Activated CD4-positive, alpha-beta memory T cell treated with anti-CD3 and anti-CD28 coated beads for 36 hours (primary cell): ENCODE data around the gene ZNF514. TPM values are rescaled to one million over a fixed set of nuclear protein-coding genes. Genes with fewer than 3 reads are reported as not detected.

Experiments used
- CTCF ChIA-PET: fragments of 350-600 bp; sonication (Branson Sonifier 250); formaldehyde crosslinking; loops from one replicate; lab custom pipeline; 2021; ENCODE audit warnings: antibody characterized with exemption, inconsistent platforms; lab: Charles Lee
- POLR2A ChIA-PET: fragments of 350-600 bp; sonication (Branson Sonifier 250); formaldehyde crosslinking; loops from one replicate; lab custom pipeline; 2021; ENCODE audit warnings: antibody characterized with exemption; lab: Charles Lee
- DNase-seq: peaks from one replicate; pipeline ENCODE4 v3.0.0-alpha.2; 2020
- H3K27ac Mint-ChIP-seq: one replicate; pipeline ENCODE4 v1.8.0; 2021; ENCODE audit warnings: mixed read lengths
- H3K27me3 Mint-ChIP-seq: one replicate; pipeline ENCODE4 v1.8.0; 2021; ENCODE audit warnings: mixed read lengths
- H3K36me3 Mint-ChIP-seq: one replicate; pipeline ENCODE4 v1.8.0; 2021; ENCODE audit warnings: mixed read lengths
- H3K4me1 Mint-ChIP-seq: one replicate; pipeline ENCODE4 v1.8.0; 2021; ENCODE audit warnings: low read depth, mixed read lengths
- H3K4me3 Mint-ChIP-seq: one replicate; pipeline ENCODE4 v1.8.0; 2021; ENCODE audit warnings: mild to moderate bottlenecking, mixed read lengths
- H3K9me3 Mint-ChIP-seq: one replicate; pipeline ENCODE4 v1.8.0; 2021; ENCODE audit warnings: mixed read lengths
- intact Hi-C: fragments of 100-400 bp; cut with micrococcal nuclease; formaldehyde crosslinking; loops from one replicate; pipeline ENCODE4 v1.15.1; 2023
- total RNA-seq, 2 experiments: library from RNA; stranded (reverse); gene quantifications; one replicate each; pipeline ENCODE4 v1.2.3, GENCODE V29; 2021

The ZNF514 gene
- total RNA-seq, 2 experiments from 2014 or later, result 10.8 to 11.6 TPM

GRCh38 chr2:95174031-95174542 is 14.4 kb upstream of the ZNF514 start:
- CTCF ChIA-PET, result no interaction called here
- POLR2A ChIA-PET, result no interaction called here
- no peak overlapping the region for H3K27ac Mint-ChIP-seq

GRCh38 chr2:95171902-95172301 is 12.3 kb upstream of the ZNF514 start:
- no peaks in the 10 kb centered on the region for H3K9me3 Mint-ChIP-seq
- H3K27me3 Mint-ChIP-seq, result no peaks in the 10 kb centered on the region
- peaks cover 8% of the 10 kb centered on the region for H3K36me3 Mint-ChIP-seq
- POLR2A ChIA-PET, result no interaction called here
- H3K4me1 Mint-ChIP-seq, result peaks cover 6% of the 10 kb centered on the region
- intact Hi-C loops, result no loop called here
- DNase-seq, result no peak
- H3K4me3 Mint-ChIP-seq, result no peak overlapping the region
- no peak overlapping the region for H3K27ac Mint-ChIP-seq
- CTCF ChIA-PET, result no interaction called here

More at GRCh38 chr2:95174031-95174542, 14.4 kb upstream of the ZNF514 start:
- DNase-seq, result no peak
- H3K9me3 Mint-ChIP-seq, result no peaks in the 10 kb centered on the region
- H3K27me3 Mint-ChIP-seq, result no peaks in the 10 kb centered on the region
- no peaks in the 10 kb centered on the region for H3K4me1 Mint-ChIP-seq
- H3K36me3 Mint-ChIP-seq, result peaks cover 28% of the 10 kb centered on the region
- intact Hi-C loops, result no loop called here
- H3K4me3 Mint-ChIP-seq, result no peak overlapping the region

- POLR2A ChIA-PET, result interaction anchor here (1.7 to 3.1 kb wide), 2 partner anchors 44 to 91 kb away, joined by 5 to 18 read pairs; partner anchors contain the start of gene MRPS5
- Mint-ChIP-seq H3K27ac (peak overlapping the region; percentile 93), H3K36me3 (peaks cover 7% of the 10 kb centered on the region), H3K4me1 (peaks cover 32% of the 10 kb centered on the region), H3K27me3 (no peaks in the 10 kb centered on the region), H3K9me3 (no peaks in the 10 kb centered on the region), H3K4me3 (peak overlapping the region; percentile 100)
- intact Hi-C loops, result loop anchor here (5.0 kb wide), 1 partner anchor 139 kb away; the partner anchor contains the start of gene MAL
- DNase-seq, result no peak
- CTCF ChIA-PET, result interaction anchor here (0.6 to 2.1 kb wide), 10 partner anchors 44 to 209 kb away, joined by 3 to 8 read pairs (median 4); partner anchors contain the start of gene MRPS5
Measured at GRCh38 chr2:95166065-95166763, 6.6 kb upstream of the ZNF514 start.

- H3K27ac Mint-ChIP-seq, result peak within 1 kb of the TSS; percentile 93
- CTCF ChIA-PET, result interaction anchor here (0.9 to 2.1 kb wide), 9 partner anchors 27 to 208 kb away, joined by 3 to 8 read pairs (median 4); partner anchors contain the start of gene MRPS5
- no peaks in the 10 kb centered on the region for H3K9me3 Mint-ChIP-seq
- H3K27me3 Mint-ChIP-seq, result no peaks in the 10 kb centered on the region
- POLR2A ChIA-PET, result interaction anchor here (0.8 to 3.1 kb wide), 5 partner anchors 44 to 237 kb away, joined by 3 to 18 read pairs (median 6); partner anchors contain the start of genes FAHD2A, MAL and MRPS5
- intact Hi-C loops, result loop anchor here (1.0 to 5.0 kb wide), 5 partner anchors 42 to 237 kb away; partner anchors contain the start of genes FAHD2A, MAL and ZNF892
- peak; percentile 98 for DNase-seq
- H3K4me3 Mint-ChIP-seq, result peak within 1 kb of the TSS; percentile 100
- peaks cover 7% of the 10 kb centered on the region for H3K36me3 Mint-ChIP-seq
- H3K4me1 Mint-ChIP-seq, result peaks cover 33% of the 10 kb centered on the region
Measured at GRCh38 chr2:95165371-95166064, 5.9 kb upstream of the ZNF514 start, which contains the start of gene ZNF2. TSS of gene ZNF2 (plus strand) at chr2:95165809. CDS start at chr2:95176227, 10,418 bp downstream.

GRCh38 chr2:95165030-95165370 is 5.4 kb upstream of the ZNF514 start:
- intact Hi-C loops, result loop anchor here (1.0 to 5.0 kb wide), 5 partner anchors 42 to 238 kb away; partner anchors contain the start of genes FAHD2A, MAL and ZNF892
- POLR2A ChIA-PET, result interaction anchor here (0.8 to 3.1 kb wide), 5 partner anchors 43 to 238 kb away, joined by 3 to 18 read pairs (median 6); partner anchors contain the start of genes FAHD2A, MAL and MRPS5

GRCh38 chr2:95158891-95159619 is 593 bp downstream of the ZNF514 start:
- Mint-ChIP-seq H3K36me3 (peaks cover 29% of the 10 kb centered on the region), H3K9me3 (peaks cover 24% of the 10 kb centered on the region), H3K27me3 (no peaks in the 10 kb centered on the region), H3K4me1 (peaks cover 15% of the 10 kb centered on the region), H3K4me3 (peak overlapping the region; percentile 76), H3K27ac (no peak overlapping the region)
- ChIA-PET CTCF (interaction anchor here (1.2 to 1.4 kb wide), 3 partner anchors 37 to 83 kb away, joined by 3 to 9 read pairs (median 4); partner anchors contain the start of gene MRPS5), POLR2A (interaction anchor here (1.0 kb wide), 1 partner anchor 38 kb away, joined by 4 read pairs; no protein-coding TSS in a partner anchor)
- intact Hi-C loops, result loop anchor here (1.0 to 2.0 kb wide), 2 partner anchors 37 to 82 kb away; no protein-coding TSS in a partner anchor
- peak; percentile 42 for DNase-seq

More at GRCh38 chr2:95165030-95165370, 5.4 kb upstream of the ZNF514 start:
- no peak for DNase-seq
- no peaks in the 10 kb centered on the region for H3K9me3 Mint-ChIP-seq
- peaks cover 37% of the 10 kb centered on the region for H3K4me1 Mint-ChIP-seq
- peak overlapping the region; percentile 100 for H3K4me3 Mint-ChIP-seq
- peaks cover 7% of the 10 kb centered on the region for H3K36me3 Mint-ChIP-seq
- H3K27me3 Mint-ChIP-seq, result no peaks in the 10 kb centered on the region
- CTCF ChIA-PET, result interaction anchor here (1.1 to 2.1 kb wide), 7 partner anchors 28 to 208 kb away, joined by 3 to 8 read pairs (median 4); partner anchors contain the start of gene MRPS5
- peak overlapping the region; percentile 93 for H3K27ac Mint-ChIP-seq

- CTCF ChIA-PET, result interaction anchor here (1.1 to 1.3 kb wide), 2 partner anchors 74 to 79 kb away, joined by 3 read pairs; no protein-coding TSS in a partner anchor
- Mint-ChIP-seq H3K4me1 (peaks cover 10% of the 10 kb centered on the region), H3K4me3 (peak overlapping the region; percentile 76), H3K36me3 (peaks cover 35% of the 10 kb centered on the region), H3K27me3 (no peaks in the 10 kb centered on the region), H3K9me3 (peaks cover 29% of the 10 kb centered on the region), H3K27ac (no peak overlapping the region)
- intact Hi-C loops, result loop anchor here (2.0 kb wide), 1 partner anchor 82 kb away; no protein-coding TSS in a partner anchor
- DNase-seq, result no peak
- POLR2A ChIA-PET, result no interaction called here
Measured at GRCh38 chr2:95158441-95158840, 1.2 kb downstream of the ZNF514 start.

- Mint-ChIP-seq H3K4me1 (no peaks in the 10 kb centered on the region), H3K9me3 (peaks cover 92% of the 10 kb centered on the region), H3K36me3 (peaks cover 83% of the 10 kb centered on the region), H3K27ac (no peak overlapping the region), H3K4me3 (no peak overlapping the region), H3K27me3 (no peaks in the 10 kb centered on the region)
- POLR2A ChIA-PET, result no interaction called here
- intact Hi-C loops, result no loop called here
- no peak for DNase-seq
- CTCF ChIA-PET, result no interaction called here
Measured at GRCh38 chr2:95149397-95149984, 10.2 kb downstream of the ZNF514 start.

GRCh38 chr2:95143838-95144237 is 15.8 kb downstream of the ZNF514 start:
- no peak for DNase-seq
- POLR2A ChIA-PET, result no interaction called here
- CTCF ChIA-PET, result no interaction called here
- H3K27ac Mint-ChIP-seq, result no peak overlapping the region
- no peaks in the 10 kb centered on the region for H3K4me1 Mint-ChIP-seq
- H3K4me3 Mint-ChIP-seq, result no peak overlapping the region
- H3K27me3 Mint-ChIP-seq, result no peaks in the 10 kb centered on the region
- intact Hi-C loops, result no loop called here
- peaks cover 87% of the 10 kb centered on the region for H3K9me3 Mint-ChIP-seq
- peaks cover 45% of the 10 kb centered on the region for H3K36me3 Mint-ChIP-seq

- H3K36me3 Mint-ChIP-seq, result peaks cover 26% of the 10 kb centered on the region
- no peaks in the 10 kb centered on the region for H3K4me1 Mint-ChIP-seq
- POLR2A ChIA-PET, result no interaction called here
Measured at GRCh38 chr2:95138702-95139101, 20.9 kb downstream of the ZNF514 start.

More at GRCh38 chr2:95138702-95139101, 20.9 kb downstream of the ZNF514 start:
- DNase-seq, result no peak
- H3K27ac Mint-ChIP-seq, result no peak overlapping the region
- intact Hi-C loops, result no loop called here
- H3K4me3 Mint-ChIP-seq, result no peak overlapping the region
- CTCF ChIA-PET, result no interaction called here
- peaks cover 70% of the 10 kb centered on the region for H3K9me3 Mint-ChIP-seq
- H3K27me3 Mint-ChIP-seq, result no peaks in the 10 kb centered on the region
